Activated CD4-positive, alpha-beta T cell treated with anti-CD3 and anti-CD28 coated beads, Interleukin-2, amount 50 U/mL, for 48 hours (primary cell): ENCODE results near the gene KLK10.
"Not testable (repeated sequence)": the region's sequence is repeated elsewhere in the genome, so short reads cannot be mapped to it uniquely, and the experiment has no call there.

ENCODE experiments used
- DNase-seq, 2 experiments: peaks; one replicate each; pipeline ENCODE4 v3.0.0-alpha.2; 2020

The KLK10 gene

DNA sequence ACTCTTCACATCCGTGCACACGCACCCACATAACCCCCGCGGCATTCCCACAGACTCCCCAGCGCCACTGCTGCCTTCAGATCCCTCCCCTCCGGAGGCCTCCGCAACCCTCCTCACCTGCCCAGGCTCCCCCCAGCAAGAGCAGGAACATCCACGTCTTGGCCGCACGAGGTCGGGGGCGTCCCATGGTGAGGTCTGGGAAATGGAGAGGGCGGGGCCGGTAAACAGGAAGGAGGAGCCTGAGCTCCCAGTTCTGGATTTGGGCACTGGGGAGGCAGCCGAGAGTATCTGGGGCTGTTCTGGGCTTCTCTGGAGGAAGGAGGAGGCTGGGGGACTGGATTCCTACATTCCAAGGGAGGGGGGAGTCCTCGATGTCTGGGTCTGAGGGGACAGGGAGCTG, 18.5 kb downstream of the KLK10 start:
- no peak for DNase-seq

- no peak for DNase-seq
These were observed 19.1 kb downstream of the KLK10 start for GRCh38 chr19:51000426-51000825.

DNA sequence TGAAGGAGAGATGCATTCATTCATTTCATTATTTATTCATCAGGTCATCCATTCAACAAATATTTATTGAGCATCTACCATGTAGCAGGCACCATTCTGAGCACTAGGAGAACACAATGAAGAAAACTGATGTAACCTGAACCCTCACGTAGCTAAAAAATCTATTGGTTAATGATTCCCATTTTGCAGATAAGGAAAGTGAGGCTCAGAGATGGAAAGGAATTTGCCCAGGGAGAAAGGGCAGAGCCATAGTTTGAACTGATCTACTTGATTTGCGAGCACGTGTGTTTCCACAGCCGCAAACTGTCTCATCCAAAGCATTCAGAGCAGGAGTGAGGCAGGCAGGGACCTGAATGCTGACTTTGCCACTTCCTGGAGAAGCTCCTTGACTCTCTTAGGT, 20.8 kb downstream of the KLK10 start:
- no peak for DNase-seq

DNA sequence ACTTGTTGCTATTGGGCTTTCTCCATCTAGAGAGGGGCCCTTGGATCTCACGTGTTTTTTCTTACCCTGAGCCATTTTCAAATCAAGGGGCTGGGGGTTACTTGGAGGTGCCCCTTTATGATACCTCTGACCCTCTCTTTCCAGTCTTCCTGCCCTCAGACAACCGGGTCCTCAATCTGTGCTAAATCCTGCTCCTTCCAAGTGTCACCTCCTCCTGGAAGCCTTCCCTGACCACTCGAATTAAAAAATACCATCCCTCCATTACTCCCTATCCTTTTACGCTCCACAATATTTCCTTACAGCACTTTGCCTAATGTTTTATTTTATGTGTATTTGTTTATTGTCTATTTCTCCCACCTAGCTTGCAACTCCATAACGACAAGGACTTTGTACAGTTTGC, 21.4 kb downstream of the KLK10 start:
- DNase-seq, result no peak

DNA sequence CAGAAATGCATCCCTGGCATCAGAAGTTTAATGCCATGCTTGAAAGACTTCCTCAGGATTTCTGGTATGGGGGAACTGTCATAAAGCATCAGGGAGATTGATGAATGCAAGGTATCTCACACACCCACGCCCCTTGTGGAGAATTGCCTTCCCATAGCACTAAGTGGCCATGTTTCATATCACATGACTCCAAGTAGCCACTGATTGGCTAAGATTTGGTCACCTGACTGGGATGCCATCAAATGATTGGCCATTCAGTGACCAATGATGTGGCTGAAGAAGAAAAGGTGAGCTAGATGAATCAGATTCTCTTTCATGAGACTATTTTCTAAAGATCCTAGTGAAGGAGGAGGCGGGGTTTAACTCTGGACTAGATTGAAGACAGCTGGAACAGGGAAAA, 25.4 kb downstream of the KLK10 start:
- DNase-seq, result no peak

GRCh38 chr19:50992666-50993035, 26.9 kb downstream of the KLK10 start:
- DNase-seq, result no peak

GRCh38 chr19:50984416-50984815, 35.1 kb downstream of the KLK10 start:
- not testable (repeated sequence) for DNase-seq

DNA sequence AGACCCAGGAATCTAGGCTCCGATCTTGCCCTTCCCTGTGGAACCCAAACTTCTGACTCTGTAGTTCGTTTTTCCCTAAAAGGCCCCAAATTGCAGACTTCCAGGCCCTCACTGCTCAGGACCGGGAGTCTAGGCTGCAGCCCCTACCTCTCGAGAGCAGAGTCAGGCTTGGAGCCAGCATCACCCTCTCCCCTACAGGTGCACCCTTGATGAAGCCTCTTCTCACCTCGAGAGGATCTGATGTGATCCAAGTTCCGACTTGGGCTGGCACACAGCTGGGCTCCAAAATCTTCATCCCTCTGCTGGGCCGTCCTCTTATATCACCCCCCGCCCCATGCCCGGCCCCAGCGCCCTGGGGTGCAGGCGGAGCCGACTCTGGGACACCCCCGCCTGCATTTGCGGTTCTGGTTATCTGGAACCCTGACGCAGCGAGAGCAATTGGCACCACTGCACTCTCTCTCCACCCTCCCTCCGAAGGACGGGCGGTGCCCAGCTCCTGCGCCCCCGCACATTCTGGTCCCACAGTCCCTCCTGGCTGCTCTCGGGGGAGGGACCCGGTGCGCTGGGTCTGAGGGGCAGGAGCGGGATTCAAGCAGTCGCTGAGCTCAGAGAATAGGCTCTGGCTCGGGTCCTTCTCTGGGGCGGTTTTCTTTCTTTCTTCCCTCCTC, 35.8 kb downstream of the KLK10 start, which contains the start of gene KLK7:
KLK7 (minus strand) TSS at position 293 of the 668 bp plus-strand sequence. CDS start 1,518 bp downstream, outside the sequence.
- DNase-seq, result no peak

GRCh38 chr19:50982186-50982585, 37.3 kb downstream of the KLK10 start:
- DNase-seq, result no peak

- DNase-seq, result no peak
These were observed 37.8 kb downstream of the KLK10 start for GRCh38 chr19:50981587-50982146.

DNA sequence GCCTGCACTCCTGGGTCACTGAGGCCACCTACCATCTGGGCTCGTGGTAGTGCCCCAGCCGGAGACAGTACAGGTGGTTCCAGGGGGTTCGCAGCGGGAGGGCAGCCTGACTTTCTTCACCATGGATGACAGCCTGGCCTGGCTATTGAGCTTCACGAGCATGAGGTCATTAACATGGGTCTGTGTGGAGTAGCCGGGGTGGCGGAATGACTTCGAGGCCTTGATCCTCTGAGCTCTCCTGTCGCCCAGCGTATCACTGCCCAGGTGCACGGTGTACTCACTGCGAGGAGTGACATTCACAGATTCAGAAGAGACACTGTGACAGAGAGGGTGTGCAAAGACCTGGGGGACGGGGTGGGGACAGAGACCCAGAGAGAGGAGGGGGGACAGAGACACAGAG, 39.3 kb downstream of the KLK10 start:
- DNase-seq, result no peak

GRCh38 chr19:50979758-50980157, 39.8 kb downstream of the KLK10 start:
- DNase-seq, result no peak

DNA sequence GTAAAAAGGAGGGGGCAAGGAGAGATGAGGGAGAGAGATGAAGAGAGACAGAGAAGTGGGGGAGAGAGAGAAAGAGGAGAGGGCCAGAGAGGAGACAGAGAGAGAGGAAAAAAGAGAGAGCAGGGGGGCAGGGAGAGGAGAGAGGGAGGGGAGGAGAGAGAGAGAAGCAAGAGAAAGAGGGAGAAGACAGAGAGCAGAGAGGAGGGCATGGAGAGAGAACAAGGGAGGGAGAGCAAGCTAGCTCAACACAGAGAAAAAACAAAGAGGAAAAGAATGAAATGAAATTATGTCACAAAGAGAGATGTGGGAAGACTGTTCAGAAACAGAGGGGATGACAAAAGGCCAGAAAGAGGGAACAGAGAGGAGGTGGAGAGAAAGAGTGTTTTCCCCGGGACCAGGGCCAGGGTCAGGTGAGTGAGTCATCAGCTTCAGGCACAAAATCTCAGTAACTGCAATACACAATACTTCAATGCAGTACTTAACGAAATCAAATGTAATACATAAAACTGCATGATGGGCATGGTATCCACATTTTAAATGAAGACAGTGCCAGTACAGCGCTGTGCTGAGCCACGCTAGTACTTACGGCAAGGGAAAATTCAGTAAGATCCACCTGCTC, 40.6 kb downstream of the KLK10 start:
- no peak for DNase-seq

DNA sequence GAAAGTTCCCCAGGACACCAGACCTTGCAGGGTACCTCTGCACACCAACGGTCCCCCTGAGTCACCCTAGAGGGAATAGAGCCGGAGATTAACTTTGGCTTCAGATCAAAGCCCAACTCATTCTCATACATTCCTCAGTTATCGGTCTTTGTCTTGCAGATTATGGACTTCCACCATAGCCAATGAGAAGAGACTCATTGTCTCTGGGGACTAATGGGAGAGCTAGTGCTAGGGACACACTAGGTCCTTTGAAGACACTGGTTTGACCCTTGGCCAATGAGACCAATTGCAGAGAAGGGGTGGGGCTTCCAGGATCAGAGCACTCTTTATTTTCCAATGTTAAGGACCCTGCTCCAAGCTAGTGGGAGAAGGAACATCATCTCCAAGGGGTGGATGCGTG, 41.9 kb downstream of the KLK10 start:
- no peak for DNase-seq

- no peak for DNase-seq
These were observed 43.7 kb downstream of the KLK10 start for GRCh38 chr19:50975766-50976165.

- no peak for DNase-seq
These were observed 44.6 kb downstream of the KLK10 start for GRCh38 chr19:50974702-50975556.

GRCh38 chr19:50972795-50973376, 46.6 kb downstream of the KLK10 start:
- no peak for DNase-seq

DNA sequence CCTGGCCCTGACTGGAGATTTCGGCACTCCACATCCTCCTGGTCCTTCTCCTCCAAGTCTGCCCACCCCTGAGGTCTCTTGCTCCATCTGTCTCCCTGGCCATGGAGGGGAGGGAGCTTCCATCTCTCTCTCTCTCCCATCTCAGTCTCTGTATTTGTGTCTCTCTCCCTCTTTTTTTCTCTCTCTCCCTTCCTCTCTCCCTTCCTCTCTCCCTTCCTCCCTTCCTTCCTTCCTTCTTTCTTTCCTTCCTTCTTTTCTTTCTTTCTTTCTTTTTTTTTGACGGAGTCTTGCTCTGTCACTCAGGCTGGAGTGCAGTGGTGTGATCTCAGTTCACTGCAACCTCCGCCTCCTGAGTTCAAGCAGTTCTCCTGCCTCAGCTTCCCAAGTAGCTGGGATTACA, 49.7 kb downstream of the KLK10 start:
- DNase-seq, result not testable (repeated sequence)

DNA sequence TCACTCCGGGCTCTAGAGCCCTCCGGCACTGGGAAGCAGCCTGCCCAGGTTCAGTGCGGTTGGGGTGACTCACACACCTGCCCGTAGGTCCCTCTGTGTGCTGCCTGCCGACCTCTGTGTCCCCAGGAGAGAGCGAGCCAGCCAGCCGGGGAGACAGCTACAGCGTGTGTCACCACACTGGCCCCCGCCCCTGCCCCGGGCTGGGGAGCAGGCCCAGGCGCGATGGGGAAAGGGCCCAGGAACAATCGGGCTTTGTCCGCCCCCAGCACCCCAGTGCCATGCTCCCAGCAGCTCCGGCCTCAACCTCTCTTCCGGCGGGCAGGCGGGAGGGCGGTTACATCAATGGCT, 50.1 kb downstream of the KLK10 start, which contains the start of gene KLK6:
KLK6 (minus strand) TSS at position 179 of the 348 bp plus-strand sequence. CDS start 1,487 bp downstream, outside the sequence.
- DNase-seq, result no peak

- no peak for DNase-seq
These were observed 50.6 kb downstream of the KLK10 start for GRCh38 chr19:50968716-50969412.

GRCh38 chr19:50967929-50968715, 51.4 kb downstream of the KLK10 start:
- no peak for DNase-seq

GRCh38 chr19:50964266-50964665, 55.2 kb downstream of the KLK10 start:
- no peak for DNase-seq
